ENCODE measurements around the gene GOLGA5. TPM values are rescaled to one million over a fixed set of nuclear protein-coding genes. Genes with fewer than 3 reads are reported as not detected.
"Not testable (repeated sequence)": the region's sequence is repeated elsewhere in the genome, so short reads cannot be mapped to it uniquely, and the experiment has no call there.

GOLGA5 gene
- total RNA-seq, 1 donor from 2014 or later, result 31.9 TPM

GRCh38 chr14:92800525-92800924, 6.4 kb downstream of the GOLGA5 start:
- Histone ChIP-seq H3K9me3 (no peaks in the 10 kb centered on the region), H3K4me1 (peaks cover 37% of the 10 kb centered on the region), H3K36me3 (peaks cover 35% of the 10 kb centered on the region), H3K4me3 (no peak overlapping the region), H3K27me3 (ENCODE audit: low read depth) (no peaks in the 10 kb centered on the region), H3K27ac (no peak overlapping the region)
- ATAC-seq (no peak), DNase-seq (no peak)
- intact Hi-C loops (cut with DNase I), result no loop called here
- TF ChIP-seq CTCF (IDR thresholded peaks at IDR 0.05), result no peak

DNA sequence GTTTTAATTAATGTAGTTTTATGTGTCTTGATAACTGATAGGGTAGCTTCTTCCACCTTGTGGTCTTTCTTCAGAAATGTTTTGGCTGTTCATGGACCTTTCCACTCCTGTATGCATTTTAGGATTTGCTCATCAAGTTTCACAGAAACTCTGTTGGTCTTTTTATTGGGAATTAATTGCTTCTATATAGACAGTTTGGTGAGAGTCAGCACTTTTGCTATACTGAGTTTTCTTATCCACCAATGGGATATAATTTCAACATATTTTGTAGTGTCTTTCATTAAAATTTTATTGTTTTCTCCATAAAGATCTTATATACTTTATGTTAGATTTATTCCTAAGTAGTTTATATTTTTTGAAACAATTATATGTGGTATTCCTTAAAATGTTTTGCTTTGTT, 7.8 kb downstream of the GOLGA5 start:
- no peak for TF ChIP-seq CTCF (IDR thresholded peaks at IDR 0.05)
- Histone ChIP-seq H3K27me3 (ENCODE audit: low read depth) (no peaks in the 10 kb centered on the region), H3K27ac (no peak overlapping the region), H3K9me3 (no peaks in the 10 kb centered on the region), H3K4me3 (no peak overlapping the region), H3K36me3 (peaks cover 45% of the 10 kb centered on the region), H3K4me1 (peaks cover 28% of the 10 kb centered on the region)
- DNase-seq, result no peak
- intact Hi-C loops (cut with DNase I), result no loop called here
- ATAC-seq, result no peak

- H3K27ac ChIP-seq, result no peak overlapping the region
- no peak overlapping the region for H3K4me3 ChIP-seq
- ATAC-seq (no peak), DNase-seq (no peak)
- H3K27me3 ChIP-seq (ENCODE audit: low read depth), result no peaks in the 10 kb centered on the region
- peaks cover 28% of the 10 kb centered on the region for H3K4me1 ChIP-seq
- intact Hi-C loops (cut with DNase I), result no loop called here
- TF ChIP-seq CTCF (IDR thresholded peaks at IDR 0.05), result no peak
- peaks cover 46% of the 10 kb centered on the region for H3K36me3 ChIP-seq
- no peaks in the 10 kb centered on the region for H3K9me3 ChIP-seq
Observed at GRCh38 chr14:92802678-92803077, 8.6 kb downstream of the GOLGA5 start.

- Histone ChIP-seq H3K27me3 (ENCODE audit: low read depth) (no peaks in the 10 kb centered on the region), H3K27ac (no peak overlapping the region), H3K9me3 (no peaks in the 10 kb centered on the region), H3K36me3 (peaks cover 100% of the 10 kb centered on the region), H3K4me3 (no peak overlapping the region), H3K4me1 (no peaks in the 10 kb centered on the region)
- no peak for TF ChIP-seq CTCF (IDR thresholded peaks at IDR 0.05)
- intact Hi-C loops (cut with DNase I), result no loop called here
- no peak for DNase-seq
- ATAC-seq, result no peak
Observed at GRCh38 chr14:92813201-92813600, 19.1 kb downstream of the GOLGA5 start.

DNA sequence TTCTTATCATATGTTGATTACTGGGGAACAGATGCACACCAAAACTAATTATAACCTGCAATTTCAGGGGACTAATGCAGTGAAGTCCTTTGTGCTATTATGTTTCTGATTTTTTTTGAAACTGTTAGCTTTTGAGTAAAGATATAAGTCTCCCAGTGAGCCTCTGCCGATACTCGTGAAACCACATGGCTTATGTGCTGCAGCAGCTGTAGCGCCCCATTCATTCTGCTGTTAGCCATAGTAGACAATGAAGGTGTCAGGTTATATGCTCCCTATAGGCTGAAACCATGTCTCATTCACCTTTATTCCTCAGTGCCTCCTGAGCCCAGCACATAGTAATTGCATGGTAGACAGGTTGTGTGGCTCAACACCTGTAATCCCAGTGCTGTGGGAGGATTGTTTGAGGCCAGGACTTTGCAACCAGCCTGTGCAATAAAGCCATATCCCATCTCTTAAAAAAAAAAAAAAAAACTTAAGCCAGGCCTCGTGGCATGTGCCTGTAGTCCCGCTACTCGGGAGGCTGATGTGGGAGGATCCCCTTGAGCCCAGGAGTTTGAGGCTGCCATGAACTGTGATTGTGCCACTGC, 25.0 kb downstream of the GOLGA5 start:
- H3K36me3 ChIP-seq, result peaks cover 98% of the 10 kb centered on the region
- intact Hi-C loops (cut with DNase I), result no loop called here
- no peak for TF ChIP-seq CTCF (IDR thresholded peaks at IDR 0.05)
- ATAC-seq (no peak), DNase-seq (no peak)
- H3K4me3 ChIP-seq, result no peak overlapping the region
- H3K27me3 ChIP-seq (ENCODE audit: low read depth), result no peaks in the 10 kb centered on the region
- no peaks in the 10 kb centered on the region for H3K9me3 ChIP-seq
- no peak overlapping the region for H3K27ac ChIP-seq
- H3K4me1 ChIP-seq, result no peaks in the 10 kb centered on the region

DNA sequence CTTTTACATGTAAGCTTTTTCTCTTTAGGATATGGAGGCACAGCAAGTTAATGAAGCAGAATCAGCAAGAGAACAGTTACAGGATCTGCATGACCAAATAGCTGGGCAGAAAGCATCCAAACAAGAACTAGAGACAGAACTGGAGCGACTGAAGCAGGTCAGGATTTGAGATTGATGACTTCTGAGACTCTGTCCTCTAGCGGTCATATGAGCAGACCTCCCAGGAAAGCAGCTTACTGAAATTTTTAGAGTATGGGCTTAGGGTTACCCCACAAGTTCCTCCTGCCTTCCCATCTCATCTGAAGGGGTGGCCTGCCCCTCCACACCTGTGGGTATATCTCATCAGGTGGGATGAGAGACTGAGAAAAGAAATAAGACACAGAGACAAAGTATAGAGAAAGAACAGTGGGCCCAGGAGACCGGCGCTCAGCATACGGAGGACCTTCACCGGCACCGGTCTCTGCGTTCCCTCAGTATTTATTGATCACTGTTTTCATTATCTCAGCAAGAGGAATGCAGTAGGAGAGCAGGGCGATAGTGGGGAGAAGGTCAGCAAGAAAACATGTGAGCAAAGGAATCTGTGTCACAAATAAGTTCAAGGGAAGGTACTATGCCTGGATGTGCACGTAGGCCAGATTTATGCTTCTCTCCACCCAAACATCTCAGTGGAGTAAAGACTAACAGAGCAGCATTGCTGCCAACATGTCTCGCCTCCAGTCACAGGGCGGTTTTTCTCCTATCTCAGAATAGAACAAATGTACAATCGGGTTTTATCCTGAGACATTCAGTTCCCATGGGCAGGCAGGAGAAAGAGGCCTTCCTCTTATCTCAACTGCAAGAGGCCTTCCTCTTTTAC, 25.8 kb downstream of the GOLGA5 start:
- H3K9me3 ChIP-seq; H3K4me1 ChIP-seq; H3K27me3 ChIP-seq (ENCODE audit: low read depth); ATAC-seq; H3K4me3 ChIP-seq; DNase-seq; H3K27ac ChIP-seq; intact Hi-C loops (cut with DNase I): not testable (repeated sequence)
- peaks cover 98% of the 10 kb centered on the region for H3K36me3 ChIP-seq

DNA sequence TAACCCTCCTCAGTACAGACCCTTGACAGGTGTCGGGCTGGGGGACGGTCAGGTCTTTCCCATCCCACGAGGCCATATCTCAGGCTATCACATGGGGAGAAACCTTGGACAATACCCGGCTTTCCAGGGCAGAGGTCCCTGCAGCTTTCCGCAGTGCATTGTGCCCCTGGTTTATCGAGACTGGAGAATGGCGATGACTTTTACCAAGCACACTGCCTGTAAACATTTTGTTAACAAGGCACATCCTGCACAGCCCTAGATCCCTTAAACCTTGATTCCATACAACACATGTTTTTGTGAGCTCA, 26.4 kb downstream of the GOLGA5 start:
- H3K27me3 ChIP-seq (ENCODE audit: low read depth); H3K4me3 ChIP-seq; H3K27ac ChIP-seq; intact Hi-C loops (cut with DNase I); DNase-seq; ATAC-seq; H3K9me3 ChIP-seq; H3K4me1 ChIP-seq: not testable (repeated sequence)
- H3K36me3 ChIP-seq, result peaks cover 98% of the 10 kb centered on the region
